Measurements from ENCODE around the gene ARL14EP.

- TF ChIP-seq POLR2A (IDR thresholded peaks at IDR 0.05; ENCODE audit: low read depth, low read length) (no peak), POLR2AphosphoS5 (IDR thresholded peaks at IDR 0.05; ENCODE audit: low read depth, low read length) (no peak), TAF1 (IDR thresholded peaks at IDR 0.05; ENCODE audit: borderline replicate concordance, low read depth, low read length) (no peak)
Observed at GRCh38 chr11:30344085-30344484, 21.2 kb downstream of the ARL14EP start.

Measured in GM12892 (cell line).